Stomach smooth muscle (tissue), 2 donors: ENCODE data around the gene SYT14.
"Not testable (repeated sequence)": the region's sequence is repeated elsewhere in the genome, so short reads cannot be mapped to it uniquely, and the experiment has no call there.

ENCODE experiments used
- H3K27ac ChIP-seq: one replicate; pipeline ENCODE4 v1.7.0; 2013; ENCODE audit warnings: mild to moderate bottlenecking, low read length, inconsistent platforms
- H3K27me3 ChIP-seq, 2 donors: one replicate each; pipeline ENCODE4 v1.7.0; 2013; ENCODE audit warnings: low read length in 2 of 2; ENCODE audit not compliant: insufficient read depth in 2 of 2, control insufficient read depth in 1 of 2
- H3K36me3 ChIP-seq, 2 donors: one replicate each; pipeline ENCODE4 v1.7.0; 2013; ENCODE audit warnings: low read length in 2 of 2; ENCODE audit not compliant: control insufficient read depth in 2 of 2, insufficient read depth in 2 of 2
- H3K4me1 ChIP-seq: one replicate; pipeline ENCODE4 v1.7.0; 2013; ENCODE audit warnings: low read length; ENCODE audit not compliant: control insufficient read depth, insufficient read depth
- H3K4me3 ChIP-seq, 2 donors: one replicate each; pipeline ENCODE4 v1.7.0; 2013; ENCODE audit warnings: low read length in 2 of 2
- H3K9ac ChIP-seq, 2 donors: one replicate each; pipeline ENCODE4 v1.7.0; 2013; ENCODE audit warnings: low read length in 2 of 2, mild to moderate bottlenecking in 1 of 2
- H3K9me3 ChIP-seq, 2 donors: one replicate each; pipeline ENCODE4 v1.7.0; 2013; ENCODE audit warnings: low read length in 2 of 2; ENCODE audit not compliant: control insufficient read depth in 2 of 2
- donor health status: healthy.
- donor health status: Pancreatic carcinoma.

Gene SYT14

DNA sequence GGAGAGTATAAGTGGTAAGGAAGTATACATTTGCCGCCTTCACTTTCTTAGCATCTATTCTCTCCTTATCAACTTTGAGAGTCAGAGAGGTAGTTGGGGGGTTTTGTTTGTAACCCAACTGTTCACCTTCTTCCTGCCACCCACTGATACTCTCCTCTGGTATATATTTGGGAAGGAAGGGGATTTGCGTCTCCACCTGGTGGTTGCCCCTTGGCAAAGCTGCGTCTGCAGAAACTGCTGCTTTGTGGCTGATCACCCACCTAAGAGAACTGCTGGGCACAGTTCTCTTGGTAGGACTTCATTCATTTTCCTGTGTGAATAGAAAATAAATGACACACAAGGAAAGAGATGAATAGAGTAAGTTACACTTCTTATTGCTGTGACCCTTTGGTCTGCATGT lies 87.0 kb downstream of the SYT14 start:
- no peaks in the 10 kb centered on the region for H3K9me3 ChIP-seq
- no peaks in the 10 kb centered on the region for H3K27me3 ChIP-seq
- no peak overlapping the region for H3K4me3 ChIP-seq
- no peaks in the 10 kb centered on the region for H3K36me3 ChIP-seq
- no peak overlapping the region for H3K27ac ChIP-seq
- H3K4me1 ChIP-seq = no peaks in the 10 kb centered on the region
- H3K9ac ChIP-seq = no peak overlapping the region

DNA sequence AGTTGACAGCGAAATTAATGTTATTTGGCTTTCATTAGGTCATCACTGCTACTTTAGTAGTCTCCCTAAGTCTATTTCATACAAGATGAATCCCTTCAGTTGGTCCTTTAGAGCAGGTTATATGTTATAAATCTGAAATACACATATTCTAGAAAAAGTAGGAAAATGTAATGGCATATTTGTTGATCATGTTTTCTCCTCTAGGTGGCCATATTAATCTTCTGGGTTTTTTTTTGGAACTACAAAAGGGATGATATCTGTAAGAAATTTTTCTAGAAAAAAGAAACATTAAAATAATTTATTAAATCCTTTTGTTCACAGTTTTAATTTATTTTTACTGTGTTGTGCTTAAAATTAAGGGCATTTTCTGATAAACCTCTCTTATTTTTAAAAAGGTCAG lies 87.9 kb downstream of the SYT14 start:
- Histone ChIP-seq H3K9me3 (peaks cover 0 to 2% of the 10 kb centered on the region in 2 donors), H3K9ac (no peak overlapping the region), H3K4me3 (no peak overlapping the region), H3K4me1 (no peaks in the 10 kb centered on the region), H3K27me3 (no peaks in the 10 kb centered on the region), H3K36me3 (no peaks in the 10 kb centered on the region), H3K27ac (no peak overlapping the region)

DNA sequence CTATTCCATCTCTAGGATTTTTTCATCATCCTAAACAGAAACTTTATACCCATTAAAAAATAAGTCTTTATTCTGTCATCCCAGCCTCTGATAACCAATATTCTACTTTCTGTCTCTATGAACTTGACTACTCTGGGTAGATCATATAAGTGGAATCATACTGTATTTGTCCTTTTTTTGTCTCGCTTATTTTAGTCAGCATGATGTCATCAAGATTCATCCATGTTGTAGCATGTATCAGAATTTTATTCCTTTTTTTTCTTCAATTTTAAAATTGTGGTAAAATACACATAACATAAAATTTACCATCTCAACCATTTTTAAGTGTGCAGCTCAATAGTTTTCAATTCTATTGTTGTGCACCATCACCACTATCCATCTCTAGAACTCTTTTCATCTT lies 90.0 kb downstream of the SYT14 start:
- no peaks in the 10 kb centered on the region for H3K4me1 ChIP-seq
- no peak overlapping the region for H3K4me3 ChIP-seq
- H3K36me3 ChIP-seq = no peaks in the 10 kb centered on the region
- H3K27ac ChIP-seq = no peak overlapping the region
- H3K9me3 ChIP-seq = peaks cover 0 to 2% of the 10 kb centered on the region in 2 donors
- no peak overlapping the region for H3K9ac ChIP-seq
- H3K27me3 ChIP-seq = no peaks in the 10 kb centered on the region

DNA sequence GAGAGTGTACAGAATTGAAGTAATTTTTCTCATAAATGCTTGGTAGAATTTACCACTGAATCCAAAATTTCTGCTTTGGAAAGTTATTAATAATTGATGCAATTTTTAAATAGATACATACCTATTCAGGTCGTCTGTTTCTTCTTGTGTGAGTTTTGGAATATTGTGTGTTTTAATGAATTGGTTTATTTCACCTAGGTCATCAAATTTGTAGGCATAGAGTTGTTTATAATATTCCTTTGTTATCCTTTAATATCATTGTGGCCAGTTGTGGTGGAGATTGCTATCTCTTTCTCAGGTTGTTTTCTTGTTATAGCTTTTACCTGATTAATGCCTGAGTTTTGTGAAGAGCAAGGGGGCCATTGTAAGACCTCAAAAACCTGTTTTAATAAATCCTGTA lies 93.5 kb downstream of the SYT14 start:
- Histone ChIP-seq H3K27ac (no peak overlapping the region), H3K27me3 (no peaks in the 10 kb centered on the region), H3K4me1 (no peaks in the 10 kb centered on the region), H3K4me3 (no peak overlapping the region), H3K9ac (no peak overlapping the region), H3K9me3 (peaks cover 0 to 2% of the 10 kb centered on the region in 2 donors), H3K36me3 (no peaks in the 10 kb centered on the region)

GRCh38 chr1:210043058-210043457 lies 105.0 kb downstream of the SYT14 start:
- Histone ChIP-seq H3K9ac (no peak overlapping the region), H3K4me3 (no peak overlapping the region), H3K9me3 (peaks cover 0 to 3% of the 10 kb centered on the region in 2 donors), H3K36me3 (no peaks in the 10 kb centered on the region), H3K27me3 (no peaks in the 10 kb centered on the region), H3K4me1 (no peaks in the 10 kb centered on the region), H3K27ac (no peak overlapping the region)

- Histone ChIP-seq H3K27ac (no peak overlapping the region), H3K4me3 (no peak overlapping the region)
These were observed 111.6 kb downstream of the SYT14 start for GRCh38 chr1:210049616-210050015.

GRCh38 chr1:210050491-210050890 lies 112.5 kb downstream of the SYT14 start:
- not testable (repeated sequence) for H3K4me1 ChIP-seq, H3K27ac ChIP-seq, H3K9me3 ChIP-seq, H3K27me3 ChIP-seq, H3K9ac ChIP-seq, H3K4me3 ChIP-seq, H3K36me3 ChIP-seq

More at GRCh38 chr1:210049616-210050015, 111.6 kb downstream of the SYT14 start:
- Histone ChIP-seq H3K9ac (no peak overlapping the region), H3K36me3 (no peaks in the 10 kb centered on the region), H3K4me1 (no peaks in the 10 kb centered on the region), H3K9me3 (no peaks in the 10 kb centered on the region), H3K27me3 (no peaks in the 10 kb centered on the region)

GRCh38 chr1:210053126-210053525 lies 115.1 kb downstream of the SYT14 start:
- Histone ChIP-seq H3K4me1 (no peaks in the 10 kb centered on the region), H3K9ac (no peak overlapping the region), H3K9me3 (no peaks in the 10 kb centered on the region), H3K27ac (no peak overlapping the region), H3K36me3 (no peaks in the 10 kb centered on the region), H3K27me3 (no peaks in the 10 kb centered on the region), H3K4me3 (no peak overlapping the region)

- no peak overlapping the region for H3K27ac ChIP-seq
- no peaks in the 10 kb centered on the region for H3K36me3 ChIP-seq
- H3K4me3 ChIP-seq = no peak overlapping the region
- H3K9me3 ChIP-seq = no peaks in the 10 kb centered on the region
- H3K27me3 ChIP-seq = no peaks in the 10 kb centered on the region
- H3K9ac ChIP-seq = no peak overlapping the region
- no peaks in the 10 kb centered on the region for H3K4me1 ChIP-seq
These were observed 119.6 kb downstream of the SYT14 start for GRCh38 chr1:210057593-210057992.

DNA sequence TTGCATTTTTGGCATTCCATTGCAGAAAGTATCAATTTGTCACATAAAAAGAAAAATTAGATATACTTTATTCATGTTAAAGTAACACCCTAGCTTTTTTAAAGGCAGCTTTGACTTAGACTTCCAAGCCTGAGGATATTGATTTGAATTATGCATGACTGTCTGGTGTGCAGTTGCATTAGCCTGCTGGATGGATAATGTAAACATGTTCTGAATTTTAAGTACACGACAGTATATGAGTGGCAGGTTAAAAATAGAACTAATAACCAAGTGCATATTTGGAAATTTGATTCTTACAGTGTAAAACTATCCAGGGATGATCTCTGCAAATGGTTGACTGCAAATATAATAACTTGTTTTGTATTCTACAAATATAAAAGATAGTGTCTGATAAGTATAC lies 124.0 kb downstream of the SYT14 start:
- no peaks in the 10 kb centered on the region for H3K36me3 ChIP-seq
- no peak overlapping the region for H3K4me3 ChIP-seq
- H3K4me1 ChIP-seq = no peaks in the 10 kb centered on the region
- H3K9me3 ChIP-seq = no peaks in the 10 kb centered on the region
- no peaks in the 10 kb centered on the region for H3K27me3 ChIP-seq
- H3K27ac ChIP-seq = no peak overlapping the region
- H3K9ac ChIP-seq = no peak overlapping the region

GRCh38 chr1:210070531-210070930 lies 132.5 kb downstream of the SYT14 start:
- H3K27me3 ChIP-seq = no peaks in the 10 kb centered on the region
- no peak overlapping the region for H3K9ac ChIP-seq
- no peaks in the 10 kb centered on the region for H3K9me3 ChIP-seq
- no peak overlapping the region for H3K4me3 ChIP-seq
- no peaks in the 10 kb centered on the region for H3K4me1 ChIP-seq
- no peaks in the 10 kb centered on the region for H3K36me3 ChIP-seq
- no peak overlapping the region for H3K27ac ChIP-seq
